ENCODE data around the gene B3GAT2. TPM values are rescaled to one million over a fixed set of nuclear protein-coding genes. Genes with fewer than 3 reads are reported as not detected.

B3GAT2 gene
- total RNA-seq, 1 experiment from 2014 or later, result not detected

- POLR2A ChIA-PET, result no interaction called here
- intact Hi-C loops (cut with micrococcal nuclease), result no loop called here
- Mint-ChIP-seq H3K36me3 (ENCODE audit: insufficient read depth, unreplicated experiment) (peaks cover 15% of the 10 kb centered on the region), H3K27me3 (ENCODE audit: insufficient read depth, unreplicated experiment) (peaks cover 17% of the 10 kb centered on the region), H3K27ac (ENCODE audit: low read depth, unreplicated experiment) (no peak overlapping the region), H3K4me1 (ENCODE audit: insufficient read depth, unreplicated experiment) (no peaks in the 10 kb centered on the region), H3K9me3 (ENCODE audit: unreplicated experiment) (no peaks in the 10 kb centered on the region), H3K4me3 (ENCODE audit: unreplicated experiment) (no peak overlapping the region)
- TF ChIP-seq CTCF (IDR thresholded peaks at IDR 0.05; ENCODE audit: unreplicated experiment), result no peak
- CTCF ChIA-PET, result interaction anchor here (0.6 to 2.9 kb wide), 6 partner anchors 19 to 1388 kb away, joined by 3 to 14 read pairs (median 4); no protein-coding TSS in a partner anchor
- no TSS peak for BruUV-seq (replicated peaks)
- DNase-seq (ENCODE audit: unreplicated experiment), result no peak
These were observed 93.5 kb downstream of the B3GAT2 start for GRCh38 chr6:70863343-70863742.

- DNase-seq (ENCODE audit: unreplicated experiment), result no peak
- Mint-ChIP-seq H3K27me3 (ENCODE audit: insufficient read depth, unreplicated experiment) (peaks cover under 1% of the 10 kb centered on the region), H3K4me1 (ENCODE audit: insufficient read depth, unreplicated experiment) (no peaks in the 10 kb centered on the region), H3K4me3 (ENCODE audit: unreplicated experiment) (no peak overlapping the region), H3K36me3 (ENCODE audit: insufficient read depth, unreplicated experiment) (peaks cover 15% of the 10 kb centered on the region), H3K27ac (ENCODE audit: low read depth, unreplicated experiment) (no peak overlapping the region), H3K9me3 (ENCODE audit: unreplicated experiment) (no peaks in the 10 kb centered on the region)
- BruUV-seq (replicated peaks), result no TSS peak
- ChIA-PET POLR2A (no interaction called here), CTCF (interaction anchor here (0.6 to 2.9 kb wide), 5 partner anchors 53 to 571 kb away, joined by 3 to 12 read pairs (median 5); no protein-coding TSS in a partner anchor)
- TF ChIP-seq CTCF (IDR thresholded peaks at IDR 0.05; ENCODE audit: unreplicated experiment), result no peak
- intact Hi-C loops (cut with micrococcal nuclease), result no loop called here
These were observed 95.9 kb downstream of the B3GAT2 start for GRCh38 chr6:70860920-70861319.

GRCh38 chr6:70860045-70860444 is 96.8 kb downstream of the B3GAT2 start:
- Mint-ChIP-seq H3K27ac (ENCODE audit: low read depth, unreplicated experiment) (no peak overlapping the region), H3K36me3 (ENCODE audit: insufficient read depth, unreplicated experiment) (peaks cover 15% of the 10 kb centered on the region), H3K4me1 (ENCODE audit: insufficient read depth, unreplicated experiment) (no peaks in the 10 kb centered on the region), H3K4me3 (ENCODE audit: unreplicated experiment) (no peak overlapping the region), H3K27me3 (ENCODE audit: insufficient read depth, unreplicated experiment) (no peaks in the 10 kb centered on the region), H3K9me3 (ENCODE audit: unreplicated experiment) (no peaks in the 10 kb centered on the region)
- POLR2A ChIA-PET, result no interaction called here
- no peak for DNase-seq (ENCODE audit: unreplicated experiment)
- no peak for TF ChIP-seq CTCF (IDR thresholded peaks at IDR 0.05; ENCODE audit: unreplicated experiment)
- intact Hi-C loops (cut with micrococcal nuclease), result no loop called here
- CTCF ChIA-PET, result interaction anchor here (1.1 kb wide), 1 partner anchor 153 kb away, joined by 3 read pairs; no protein-coding TSS in a partner anchor
- BruUV-seq (replicated peaks), result no TSS peak

- TF ChIP-seq CTCF (IDR thresholded peaks at IDR 0.05; ENCODE audit: unreplicated experiment), result no peak
- no peak overlapping the region for H3K27ac Mint-ChIP-seq (ENCODE audit: low read depth, unreplicated experiment)
- ChIA-PET POLR2A (no interaction called here), CTCF (interaction anchor here (0.5 to 5.2 kb wide), 8 partner anchors 22 to 488 kb away, joined by 3 to 21 read pairs (median 4); no protein-coding TSS in a partner anchor)
- H3K36me3 Mint-ChIP-seq (ENCODE audit: insufficient read depth, unreplicated experiment), result peaks cover 15% of the 10 kb centered on the region
- no peaks in the 10 kb centered on the region for H3K27me3 Mint-ChIP-seq (ENCODE audit: insufficient read depth, unreplicated experiment)
- H3K9me3 Mint-ChIP-seq (ENCODE audit: unreplicated experiment), result no peaks in the 10 kb centered on the region
- no peak for DNase-seq (ENCODE audit: unreplicated experiment)
- intact Hi-C loops (cut with micrococcal nuclease), result no loop called here
- no TSS peak for BruUV-seq (replicated peaks)
- no peaks in the 10 kb centered on the region for H3K4me1 Mint-ChIP-seq (ENCODE audit: insufficient read depth, unreplicated experiment)
- H3K4me3 Mint-ChIP-seq (ENCODE audit: unreplicated experiment), result no peak overlapping the region
These were observed 99.3 kb downstream of the B3GAT2 start for GRCh38 chr6:70857387-70858077.
